NCI-H2171 treated with DMSO at 0.1 percent for 48 hours (cell line): Measurements from ENCODE around the gene ELP1.
"Not testable (repeated sequence)": the region's sequence is repeated elsewhere in the genome, so short reads cannot be mapped to it uniquely, and the experiment has no call there.

Experiments
- DNase-seq: peaks from one replicate; lab custom pipeline; 2025; lab: John Stamatoyannopoulos, UW

Gene ELP1

GRCh38 chr9:108924466-108924865 is 9.5 kb downstream of the ELP1 start:
- peak; percentile 21 for DNase-seq

- DNase-seq = no peak
Measured at GRCh38 chr9:108921200-108921599, 12.7 kb downstream of the ELP1 start.

GRCh38 chr9:108920401-108920800 is 13.5 kb downstream of the ELP1 start:
- not testable (repeated sequence) for DNase-seq

GRCh38 chr9:108919517-108919916 is 14.4 kb downstream of the ELP1 start:
- no peak for DNase-seq

GRCh38 chr9:108913391-108913790 is 20.5 kb downstream of the ELP1 start:
- DNase-seq = no peak

GRCh38 chr9:108911820-108912219 is 22.1 kb downstream of the ELP1 start:
- DNase-seq = no peak

GRCh38 chr9:108910914-108911313 is 23.0 kb downstream of the ELP1 start:
- no peak for DNase-seq

GRCh38 chr9:108910402-108910801 is 23.5 kb downstream of the ELP1 start:
- no peak for DNase-seq

GRCh38 chr9:108905494-108905893 is 28.4 kb downstream of the ELP1 start:
- DNase-seq = no peak

GRCh38 chr9:108904161-108904560 is 29.8 kb downstream of the ELP1 start:
- DNase-seq = no peak

GRCh38 chr9:108903420-108904103 is 30.4 kb downstream of the ELP1 start:
- peak; percentile 14 for DNase-seq

- no peak for DNase-seq
Measured at GRCh38 chr9:108900176-108900575, 33.7 kb downstream of the ELP1 start.

- not testable (repeated sequence) for DNase-seq
Measured at GRCh38 chr9:108899023-108899695, 34.8 kb downstream of the ELP1 start.

- no peak for DNase-seq
Measured at GRCh38 chr9:108897324-108898096, 36.4 kb downstream of the ELP1 start.

- no peak for DNase-seq
Measured at GRCh38 chr9:108894225-108894997, 39.5 kb downstream of the ELP1 start.

- DNase-seq = peak; percentile 9
Measured at GRCh38 chr9:108889649-108890067, 44.3 kb downstream of the ELP1 start.

GRCh38 chr9:108886594-108887271 is 47.2 kb downstream of the ELP1 start:
- DNase-seq = peak; percentile 20

GRCh38 chr9:108885643-108886348 is 48.1 kb downstream of the ELP1 start:
- peak; percentile 54 for DNase-seq

- DNase-seq = no peak
Measured at GRCh38 chr9:108884701-108885100, 49.2 kb downstream of the ELP1 start.

- no peak for DNase-seq
Measured at GRCh38 chr9:108883085-108883484, 50.8 kb downstream of the ELP1 start.
